Subcutaneous abdominal adipose tissue (tissue), 5 donors: ENCODE measurements around the gene LMCD1.

Experiments
- H3K27ac ChIP-seq: one replicate; pipeline ENCODE4 v1.7.0; 2013; ENCODE audit warnings: low read depth, mild to moderate bottlenecking, inconsistent platforms, low read length, moderate library complexity
- H3K27me3 ChIP-seq, 5 donors: one replicate each; pipeline ENCODE4 v1.7.0; 2013; ENCODE audit warnings: low read length in 5 of 5, inconsistent platforms in 1 of 5; ENCODE audit not compliant: control insufficient read depth in 5 of 5, insufficient read depth in 4 of 5
- H3K36me3 ChIP-seq, 5 donors: one replicate each; pipeline ENCODE4 v1.7.0; 2013; ENCODE audit warnings: low read length in 5 of 5; ENCODE audit not compliant: control insufficient read depth in 5 of 5, insufficient read depth in 5 of 5
- H3K4me1 ChIP-seq, 5 donors: one replicate each; pipeline ENCODE4 v1.7.0; 2013; ENCODE audit warnings: low read length in 5 of 5, mild to moderate bottlenecking in 3 of 5, moderate library complexity in 1 of 5; ENCODE audit not compliant: control insufficient read depth in 5 of 5, insufficient read depth in 5 of 5
- H3K4me3 ChIP-seq, 5 donors: one replicate each; pipeline ENCODE4 v1.7.0; 2013; ENCODE audit warnings: low read length in 5 of 5, low read depth in 1 of 5
- H3K9ac ChIP-seq, 5 donors: one replicate each; pipeline ENCODE4 v1.7.0; 2013; ENCODE audit warnings: low read length in 5 of 5, mild to moderate bottlenecking in 4 of 5, moderate library complexity in 3 of 5
- H3K9me3 ChIP-seq, 5 donors: one replicate each; pipeline ENCODE4 v1.7.0; 2013; ENCODE audit warnings: low read length in 5 of 5; ENCODE audit not compliant: control insufficient read depth in 5 of 5
- donor health status: healthy.
- donor health status: healthy.
- donor health status: healthy.
- donor health status: healthy.
- donor health status: healthy.

LMCD1 gene

GRCh38 chr3:8604006-8604405 lies 102.4 kb downstream of the LMCD1 start:
- Histone ChIP-seq H3K36me3 (no peaks in the 10 kb centered on the region), H3K27me3 (no peaks in the 10 kb centered on the region), H3K4me3 (no peak overlapping the region), H3K9ac (no peak overlapping the region), H3K9me3 (no peaks in the 10 kb centered on the region), H3K27ac (no peak overlapping the region), H3K4me1 (peaks cover 2 to 28% (median 26%) of the 10 kb centered on the region in 5 donors)

GRCh38 chr3:8604988-8605387 lies 103.4 kb downstream of the LMCD1 start:
- H3K27me3 ChIP-seq, result no peaks in the 10 kb centered on the region
- H3K4me1 ChIP-seq, result peaks cover 2 to 28% (median 26%) of the 10 kb centered on the region in 5 donors
- no peaks in the 10 kb centered on the region for H3K9me3 ChIP-seq
- no peak overlapping the region for H3K9ac ChIP-seq
- no peak overlapping the region for H3K4me3 ChIP-seq
- H3K36me3 ChIP-seq, result no peaks in the 10 kb centered on the region
- H3K27ac ChIP-seq, result no peak overlapping the region

GRCh38 chr3:8606701-8607231 lies 105.1 kb downstream of the LMCD1 start:
- Histone ChIP-seq H3K9ac (no peak overlapping the region), H3K4me1 (peaks cover 2 to 28% (median 26%) of the 10 kb centered on the region in 5 donors), H3K27ac (no peak overlapping the region), H3K36me3 (no peaks in the 10 kb centered on the region), H3K4me3 (no peak overlapping the region), H3K9me3 (no peaks in the 10 kb centered on the region), H3K27me3 (no peaks in the 10 kb centered on the region)

- Histone ChIP-seq H3K36me3 (no peaks in the 10 kb centered on the region), H3K4me3 (no peak overlapping the region), H3K27me3 (no peaks in the 10 kb centered on the region), H3K9ac (no peak overlapping the region), H3K9me3 (no peaks in the 10 kb centered on the region), H3K27ac (no peak overlapping the region), H3K4me1 (peaks cover 2 to 28% (median 26%) of the 10 kb centered on the region in 5 donors)
Observed at GRCh38 chr3:8607234-8608040, 105.8 kb downstream of the LMCD1 start.

- Histone ChIP-seq H3K9ac (no peak overlapping the region), H3K4me3 (no peak overlapping the region), H3K9me3 (no peaks in the 10 kb centered on the region), H3K27ac (no peak overlapping the region), H3K27me3 (no peaks in the 10 kb centered on the region), H3K36me3 (no peaks in the 10 kb centered on the region), H3K4me1 (peaks cover 2 to 26% (median 24%) of the 10 kb centered on the region in 5 donors)
Observed at GRCh38 chr3:8608041-8608790, 106.6 kb downstream of the LMCD1 start.

GRCh38 chr3:8608791-8609467 lies 107.3 kb downstream of the LMCD1 start:
- peaks cover 2 to 20% (median 17%) of the 10 kb centered on the region in 5 donors for H3K4me1 ChIP-seq
- H3K9ac ChIP-seq, result no peak overlapping the region
- no peaks in the 10 kb centered on the region for H3K9me3 ChIP-seq
- no peaks in the 10 kb centered on the region for H3K36me3 ChIP-seq
- H3K27me3 ChIP-seq, result no peaks in the 10 kb centered on the region
- no peak overlapping the region for H3K27ac ChIP-seq
- H3K4me3 ChIP-seq, result no peak overlapping the region

- H3K9me3 ChIP-seq, result no peaks in the 10 kb centered on the region
- no peaks in the 10 kb centered on the region for H3K27me3 ChIP-seq
- peaks cover 2 to 17% (median 15%) of the 10 kb centered on the region in 5 donors for H3K4me1 ChIP-seq
- no peaks in the 10 kb centered on the region for H3K36me3 ChIP-seq
- no peak overlapping the region for H3K9ac ChIP-seq
- no peak overlapping the region for H3K4me3 ChIP-seq
- H3K27ac ChIP-seq, result no peak overlapping the region
Observed at GRCh38 chr3:8610951-8611350, 109.3 kb downstream of the LMCD1 start.

- no peak overlapping the region for H3K27ac ChIP-seq
Observed at GRCh38 chr3:8617921-8618320, 116.3 kb downstream of the LMCD1 start.

GRCh38 chr3:8618950-8619349 lies 117.3 kb downstream of the LMCD1 start:
- H3K9ac ChIP-seq, result no peak overlapping the region
- H3K4me1 ChIP-seq, result peaks cover 2 to 13% (median 9%) of the 10 kb centered on the region in 5 donors
- no peak overlapping the region for H3K4me3 ChIP-seq
- no peaks in the 10 kb centered on the region for H3K36me3 ChIP-seq
- no peak overlapping the region for H3K27ac ChIP-seq
- H3K27me3 ChIP-seq, result no peaks in the 10 kb centered on the region
- peaks cover 0 to 12% (median 9%) of the 10 kb centered on the region in 5 donors for H3K9me3 ChIP-seq

More at GRCh38 chr3:8617921-8618320, 116.3 kb downstream of the LMCD1 start:
- H3K36me3 ChIP-seq, result no peaks in the 10 kb centered on the region
- no peaks in the 10 kb centered on the region for H3K27me3 ChIP-seq
- H3K9ac ChIP-seq, result no peak overlapping the region
- peaks cover 0 to 12% (median 9%) of the 10 kb centered on the region in 5 donors for H3K9me3 ChIP-seq
- H3K4me3 ChIP-seq, result no peak overlapping the region
- H3K4me1 ChIP-seq, result peaks cover 0 to 6% (median 3%) of the 10 kb centered on the region in 5 donors
